Keratinocyte (primary cell): Measurements from ENCODE around the gene CFAP410. TPM values are rescaled to one million over a fixed set of nuclear protein-coding genes. Genes with fewer than 3 reads are reported as not detected.

ENCODE experiments used
- DNase-seq: peaks from one replicate; pipeline ENCODE4 v3.0.0-alpha.2; 2011; ENCODE audit warnings: low read depth, missing footprints, low spot score
- FAIRE-seq: peaks from 2 replicates; lab custom pipeline; 2011; peaks lifted over from hg19 to GRCh38; lab: Jason Lieb, UNC
- H2AFZ ChIP-seq: 2 replicates; pipeline ENCODE4 v1.6.0; 2012; ENCODE audit warnings: low read length, control low read depth, inconsistent platforms; ENCODE audit not compliant: control insufficient read depth
- H3K27ac ChIP-seq: 2 replicates; pipeline ENCODE4 v1.5.1; 2011; ENCODE audit warnings: low read length; ENCODE audit not compliant: control insufficient read depth, insufficient read depth
- H3K27me3 ChIP-seq: 3 replicates; pipeline ENCODE4 v1.6.0; 2011; ENCODE audit warnings: low read length; ENCODE audit not compliant: control insufficient read depth, insufficient read depth; ENCODE audit errors: extremely low read depth
- H3K36me3 ChIP-seq, 2 experiments: 2 replicates in 1 of 2; 3 replicates in 1 of 2; pipeline ENCODE4 v1.5.1; 2011; ENCODE audit warnings: low read length in 2 of 2, mild to moderate bottlenecking in 1 of 2; ENCODE audit not compliant: control insufficient read depth in 2 of 2, insufficient read depth in 2 of 2; ENCODE audit errors: extremely low read depth in 1 of 2
- H3K4me1 ChIP-seq: 3 replicates; pipeline ENCODE4 v1.5.1; 2011; ENCODE audit warnings: low read length; ENCODE audit not compliant: control insufficient read depth, insufficient read depth; ENCODE audit errors: extremely low read depth
- H3K4me2 ChIP-seq: 3 replicates; pipeline ENCODE4 v1.6.0; 2011; ENCODE audit warnings: low read depth, low read length; ENCODE audit not compliant: control insufficient read depth, insufficient read depth; ENCODE audit errors: extremely low read depth
- H3K4me3 ChIP-seq, 3 experiments: fragments of 200-600 bp in 1 of 3; sonication (generic) in 1 of 3; 2 replicates in 2 of 3; 3 replicates in 1 of 3; pipeline ENCODE4 v1.5.1; 2011 to 2016; ENCODE audit warnings: low read length in 3 of 3, mild to moderate bottlenecking in 3 of 3, control low read depth in 2 of 3, inconsistent platforms in 1 of 3, low read depth in 1 of 3, mixed read lengths in 1 of 3, mixed run types in 1 of 3, moderate library complexity in 1 of 3; ENCODE audit not compliant: control insufficient read depth in 2 of 3, insufficient read depth in 2 of 3; ENCODE audit errors: extremely low read depth in 1 of 3
- H3K79me2 ChIP-seq: 2 replicates; pipeline ENCODE4 v1.6.0; 2012; ENCODE audit warnings: low read length; ENCODE audit not compliant: control insufficient read depth, insufficient read depth
- H3K9ac ChIP-seq: 3 replicates; pipeline ENCODE4 v1.6.0; 2011; ENCODE audit warnings: low read length; ENCODE audit not compliant: control insufficient read depth, insufficient read depth; ENCODE audit errors: extremely low read depth
- H3K9me1 ChIP-seq: 3 replicates; pipeline ENCODE4 v1.6.0; 2011; ENCODE audit warnings: low read length; ENCODE audit not compliant: control insufficient read depth, insufficient read depth; ENCODE audit errors: extremely low read depth
- H3K9me3 ChIP-seq: 2 replicates; pipeline ENCODE4 v1.5.1; 2012; ENCODE audit warnings: low read depth, low read length; ENCODE audit not compliant: control insufficient read depth
- H4K20me1 ChIP-seq: 3 replicates; pipeline ENCODE4 v1.6.0; 2011; ENCODE audit warnings: low read length; ENCODE audit not compliant: control insufficient read depth, insufficient read depth; ENCODE audit errors: extremely low read depth
- CTCF ChIP-seq, 3 experiments: IDR thresholded peaks in 1 of 3; conservative IDR thresholded peaks in 1 of 3; optimal IDR thresholded peaks in 1 of 3; 2 replicates in 2 of 3; 3 replicates in 1 of 3; pipeline versions ENCODE3 to v1.5.1; 2011; ENCODE audit warnings: low read length in 3 of 3, mild to moderate bottlenecking in 3 of 3, moderate library complexity in 2 of 3, control low read depth in 1 of 3, inconsistent platforms in 1 of 3; ENCODE audit not compliant: insufficient read depth in 2 of 3; ENCODE audit errors: extremely low read depth in 1 of 3
- EZH2 ChIP-seq: IDR thresholded peaks from one replicate; pipeline ENCODE4 v1.6.1; 2012; ENCODE audit warnings: inconsistent platforms, mild to moderate bottlenecking, low read length, moderate library complexity
- dilution Hi-C: fragments of 300-500 bp; cut with MboI; formaldehyde crosslinking; loops from one replicate; pipeline ENCODE4 v1.7.0; 2020; ENCODE audit warnings: low sequenced_read_pairs; ENCODE audit not compliant: extremely low pct_ligation_motif_present
- polyA plus RNA-seq, 5 experiments: library from polyadenylated mRNA; depleted of rRNA in 3 of 5; stranded (reverse) in 3 of 5; stranded (forward) in 1 of 5; unstranded in 1 of 5; fragments of >200 nt; gene quantifications; 1 replicate in 1 of 5; 2 replicates in 3 of 5; 3 replicates in 1 of 5; pipeline versions ENCODE4 v1.2.1 to v1.2.3, GENCODE V29; 2011 to 2012; ENCODE audit warnings: missing spikeins in 2 of 5, low read depth in 1 of 5, low replicate concordance in 1 of 5

Gene CFAP410
- polyA plus RNA-seq, 1 donor (not counting 4 experiments of a cell fraction or from before 2014, with no cell fraction given), result 2.2 TPM

- H2AFZ ChIP-seq, result no peak overlapping the region
- FAIRE-seq, result no peak
Observed at GRCh38 chr21:44332965-44333364, 6.2 kb downstream of the CFAP410 start.

GRCh38 chr21:44332383-44332782 lies 6.8 kb downstream of the CFAP410 start:
- H3K4me1 ChIP-seq, result no peaks in the 10 kb centered on the region
- no peak for TF ChIP-seq EZH2
- no peak for TF ChIP-seq CTCF (optimal IDR thresholded peaks at IDR 0.05 in 1 of 3, IDR thresholded peaks at IDR 0.05 in 1 of 3, conservative IDR thresholded peaks at IDR 0.05 in 1 of 3; ENCODE audit: extremely low read depth in 1 of 3, insufficient read depth in 2 of 3, low read length in 3 of 3)
- peaks cover under 1 to 2% of the 10 kb centered on the region in 2 experiments for H3K36me3 ChIP-seq
- H3K4me3 ChIP-seq, result no peak overlapping the region
- DNase-seq (no peak), FAIRE-seq (no peak)
- no peak overlapping the region for H2AFZ ChIP-seq
- H3K79me2 ChIP-seq, result no peaks in the 10 kb centered on the region
- no peaks in the 10 kb centered on the region for H3K9me3 ChIP-seq
- no peaks in the 10 kb centered on the region for H3K9me1 ChIP-seq
- H3K4me2 ChIP-seq, result no peak overlapping the region
- H3K27me3 ChIP-seq, result no peaks in the 10 kb centered on the region
- H4K20me1 ChIP-seq, result no peaks in the 10 kb centered on the region
- dilution Hi-C loops, result no loop called here
- no peak overlapping the region for H3K9ac ChIP-seq
- H3K27ac ChIP-seq, result no peak overlapping the region

More at GRCh38 chr21:44332965-44333364, 6.2 kb downstream of the CFAP410 start:
- Histone ChIP-seq H3K9me1 (no peaks in the 10 kb centered on the region), H3K27me3 (no peaks in the 10 kb centered on the region), H3K4me3 (no peak overlapping the region), H3K79me2 (no peaks in the 10 kb centered on the region), H3K9me3 (no peaks in the 10 kb centered on the region), H3K4me2 (no peak overlapping the region), H3K36me3 (no peaks in the 10 kb centered on the region), H3K9ac (no peak overlapping the region), H4K20me1 (no peaks in the 10 kb centered on the region), H3K4me1 (no peaks in the 10 kb centered on the region), H3K27ac (no peak overlapping the region)
- DNase-seq, result no peak
- TF ChIP-seq EZH2 (no peak), CTCF (optimal IDR thresholded peaks at IDR 0.05 in 1 of 3, IDR thresholded peaks at IDR 0.05 in 1 of 3, conservative IDR thresholded peaks at IDR 0.05 in 1 of 3; ENCODE audit: extremely low read depth in 1 of 3, insufficient read depth in 2 of 3, low read length in 3 of 3) (no peak)
- dilution Hi-C loops, result no loop called here
